ENCODE results near the gene CELF5.

- TF ChIP-seq, protein P1, sequence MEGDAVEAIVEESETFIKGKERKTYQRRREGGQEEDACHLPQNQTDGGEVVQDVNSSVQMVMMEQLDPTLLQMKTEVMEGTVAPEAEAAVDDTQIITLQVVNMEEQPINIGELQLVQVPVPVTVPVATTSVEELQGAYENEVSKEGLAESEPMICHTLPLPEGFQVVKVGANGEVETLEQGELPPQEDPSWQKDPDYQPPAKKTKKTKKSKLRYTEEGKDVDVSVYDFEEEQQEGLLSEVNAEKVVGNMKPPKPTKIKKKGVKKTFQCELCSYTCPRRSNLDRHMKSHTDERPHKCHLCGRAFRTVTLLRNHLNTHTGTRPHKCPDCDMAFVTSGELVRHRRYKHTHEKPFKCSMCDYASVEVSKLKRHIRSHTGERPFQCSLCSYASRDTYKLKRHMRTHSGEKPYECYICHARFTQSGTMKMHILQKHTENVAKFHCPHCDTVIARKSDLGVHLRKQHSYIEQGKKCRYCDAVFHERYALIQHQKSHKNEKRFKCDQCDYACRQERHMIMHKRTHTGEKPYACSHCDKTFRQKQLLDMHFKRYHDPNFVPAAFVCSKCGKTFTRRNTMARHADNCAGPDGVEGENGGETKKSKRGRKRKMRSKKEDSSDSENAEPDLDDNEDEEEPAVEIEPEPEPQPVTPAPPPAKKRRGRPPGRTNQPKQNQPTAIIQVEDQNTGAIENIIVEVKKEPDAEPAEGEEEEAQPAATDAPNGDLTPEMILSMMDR (IDR thresholded peaks at IDR 0.05), result no peak
- no peak for TF ChIP-seq POLR2A (IDR thresholded peaks at IDR 0.05)
Measured at GRCh38 chr19:3186160-3186688, 38.2 kb upstream of the CELF5 start.

All from esophagus squamous epithelium (tissue), 4 donors.